ENCODE results near the gene DGKI.

DGKI gene

DNA sequence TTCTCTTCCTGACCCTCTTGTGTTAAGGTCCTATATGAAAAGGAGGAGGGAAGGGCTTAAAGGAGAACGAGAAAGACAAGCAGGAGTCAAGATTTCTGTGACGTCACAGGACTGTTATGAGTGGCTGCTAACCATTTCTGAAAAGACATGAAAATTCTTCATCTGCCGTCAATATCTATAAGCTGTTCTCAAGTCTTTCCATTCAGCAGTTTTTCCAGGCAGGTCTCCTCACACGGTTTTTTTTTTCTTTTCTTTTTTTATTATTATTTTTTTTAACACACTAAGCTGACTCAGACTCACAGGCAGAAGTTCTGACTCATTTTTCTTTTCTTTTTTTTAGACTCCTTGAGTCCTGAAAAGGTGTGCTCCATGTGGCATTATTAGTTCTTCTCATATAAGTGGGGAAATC, 72.0 kb downstream of the DGKI start:
- DNase-seq, result no peak

DNA sequence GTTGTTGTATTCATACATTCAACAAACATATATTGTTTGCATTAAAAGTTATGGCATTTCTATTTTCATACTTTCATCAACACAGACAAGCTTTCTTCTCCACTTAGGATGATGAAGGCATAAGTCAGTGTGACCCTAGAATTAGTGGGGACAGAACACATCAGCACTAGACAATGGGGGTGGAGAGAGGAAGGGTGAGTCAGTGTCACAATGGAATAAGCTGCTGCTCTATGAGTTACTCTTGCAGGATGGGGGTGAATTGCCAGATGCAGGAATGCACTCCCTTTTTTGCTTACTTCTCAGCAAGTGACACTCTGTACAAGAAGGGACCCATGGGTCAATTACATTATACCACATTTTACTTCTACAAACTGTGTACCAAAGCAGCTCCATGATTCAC, 74.0 kb downstream of the DGKI start:
- no peak for DNase-seq

DNA sequence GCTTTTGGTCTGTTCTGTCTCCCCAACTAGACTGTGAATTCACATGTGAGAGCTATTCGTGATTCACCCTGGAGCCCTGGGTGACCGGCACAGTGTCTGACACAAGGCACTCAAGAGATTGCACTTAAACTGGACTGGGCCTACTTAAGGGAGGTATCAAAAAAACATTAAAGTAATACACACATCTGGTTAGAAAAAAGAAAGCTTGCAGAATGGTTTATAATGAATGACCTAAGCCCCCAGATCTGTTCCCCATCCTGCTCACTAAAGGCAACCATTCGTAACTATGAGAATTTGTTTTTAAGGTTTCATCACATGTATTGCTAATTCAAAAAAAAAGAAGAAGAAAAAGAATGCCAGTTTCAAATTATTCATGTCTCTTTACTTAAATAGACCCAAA, 74.5 kb downstream of the DGKI start:
- no peak for DNase-seq

DNA sequence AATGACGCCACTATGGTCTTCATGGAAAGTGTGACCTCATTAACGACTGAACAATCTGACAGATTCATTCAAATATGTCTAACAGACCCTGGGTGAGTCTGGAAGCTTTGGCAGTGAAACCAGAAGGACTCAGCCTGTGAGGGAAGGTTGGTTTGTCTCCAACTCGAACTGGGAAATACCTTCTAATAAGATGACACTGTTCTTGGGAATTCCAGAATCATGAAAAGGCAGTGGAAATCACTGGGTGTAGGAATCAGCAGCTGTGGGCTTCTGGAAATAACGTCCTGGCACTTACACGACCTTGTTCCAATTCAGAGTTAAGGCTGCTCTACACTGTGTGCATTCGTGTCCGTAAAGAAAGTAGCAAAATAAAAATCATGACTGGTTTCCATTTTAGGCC, 75.1 kb downstream of the DGKI start:
- no peak for DNase-seq

DNA sequence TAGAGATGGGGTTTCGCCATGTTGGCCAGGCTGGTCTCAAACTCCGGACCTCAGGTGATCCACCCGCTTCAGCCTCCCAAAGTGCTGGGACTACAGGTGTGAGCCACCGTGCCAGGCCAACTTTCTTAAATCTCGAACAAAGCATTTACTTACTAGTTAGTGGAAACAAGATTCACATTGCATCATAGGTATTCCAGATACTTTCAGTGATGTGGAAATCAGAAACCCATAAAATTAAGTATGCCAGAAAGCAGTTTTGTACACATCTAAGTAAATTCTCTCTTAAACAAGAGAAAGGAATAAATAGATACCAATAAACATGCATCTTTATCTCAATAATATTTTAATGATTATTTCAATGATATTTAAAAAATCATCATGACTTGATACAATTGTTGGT, 75.5 kb downstream of the DGKI start:
- DNase-seq, result no peak

DNA sequence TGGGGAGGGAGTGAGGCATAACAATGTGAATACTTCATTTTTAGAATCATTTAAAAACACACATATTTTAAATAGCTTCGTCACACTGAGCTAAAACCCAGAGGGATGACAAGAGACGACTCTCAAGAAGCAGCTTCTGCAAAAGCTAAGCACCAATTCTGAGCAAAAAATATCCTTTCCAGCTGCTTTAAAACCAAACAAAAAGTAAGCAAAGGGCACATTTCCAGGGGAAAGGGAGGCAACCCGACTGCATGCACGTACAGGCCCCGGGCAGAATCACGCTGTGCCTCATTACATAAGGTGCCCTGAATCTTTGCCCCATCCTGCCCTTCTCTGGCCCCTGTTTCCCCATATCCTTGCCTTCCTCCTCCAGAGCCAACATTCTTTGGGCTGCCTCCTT, 78.4 kb downstream of the DGKI start:
- no peak for DNase-seq

DNA sequence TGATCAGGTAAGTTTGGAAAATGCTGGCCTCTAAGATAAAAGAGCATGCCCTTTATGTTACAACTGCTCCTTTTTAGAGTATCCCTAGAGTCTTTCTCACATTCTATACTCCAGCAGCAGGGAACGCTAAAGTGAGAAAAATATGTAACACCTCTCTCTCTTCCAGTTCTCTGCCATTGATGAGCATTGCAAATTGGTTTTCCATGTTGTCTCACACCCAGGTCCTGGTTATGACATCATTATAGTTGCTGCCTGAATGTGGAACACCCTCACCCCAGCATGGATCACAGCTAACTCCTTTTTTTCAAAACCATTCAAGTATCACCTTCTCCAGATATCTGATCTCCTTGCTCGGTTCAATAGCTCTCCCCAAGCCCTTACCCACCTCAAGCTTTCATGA, 84.4 kb downstream of the DGKI start:
- no peak for DNase-seq

DNA sequence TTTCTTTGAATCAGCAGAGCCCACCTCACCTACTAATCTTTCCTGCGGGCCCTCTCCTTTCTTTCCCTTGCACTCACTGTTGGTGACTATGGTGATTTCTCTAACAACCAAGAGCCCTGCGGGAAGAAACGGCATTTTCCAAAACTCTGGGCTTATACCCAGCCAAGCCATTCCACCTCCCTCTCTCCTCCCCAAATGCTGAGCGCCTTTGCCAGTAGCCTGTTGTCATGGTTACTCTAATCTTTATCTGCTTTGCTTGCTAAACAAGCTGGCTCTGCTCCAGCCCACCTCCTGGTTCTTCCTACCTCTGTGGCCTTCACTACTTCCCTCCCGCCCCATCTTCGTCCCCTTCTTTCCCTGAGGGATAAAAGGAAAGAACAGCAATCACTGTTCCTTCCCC, 86.7 kb downstream of the DGKI start:
- no peak for DNase-seq

DNA sequence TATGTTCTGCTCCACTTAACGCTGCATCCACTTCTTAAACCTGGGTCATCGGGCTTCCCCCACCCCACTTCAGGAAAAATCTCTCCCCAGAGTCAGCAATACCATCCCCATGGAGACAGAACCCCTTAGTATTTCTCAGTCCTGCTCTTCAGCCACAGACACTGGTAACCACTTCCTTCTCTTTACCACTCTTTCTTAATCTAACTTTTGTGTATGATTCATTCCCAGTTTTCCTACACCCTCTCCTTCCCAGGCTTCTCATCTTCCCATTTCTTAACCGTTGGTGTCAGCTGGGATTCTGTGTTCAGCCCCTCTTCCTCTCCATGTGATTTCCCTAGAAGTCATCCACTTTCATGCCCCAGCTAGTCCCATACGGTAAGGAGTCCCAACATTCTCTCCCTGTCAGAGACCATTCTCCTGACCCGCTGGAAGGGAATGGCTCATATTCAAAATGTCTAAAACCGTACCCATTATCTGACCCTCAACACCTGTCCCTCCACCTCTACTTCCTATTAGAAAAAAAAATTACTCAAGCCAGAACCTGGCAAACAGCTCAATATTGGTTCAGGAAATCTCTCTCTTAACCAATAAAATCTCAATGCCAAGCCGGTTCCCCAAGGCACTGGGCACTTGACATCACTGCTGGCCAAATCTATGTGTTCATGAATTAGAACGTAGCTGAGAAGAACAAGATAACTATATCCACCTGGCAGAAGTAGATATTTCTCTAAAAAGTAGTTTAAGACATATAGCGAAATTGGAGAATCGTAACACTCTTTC, 89.4 kb downstream of the DGKI start:
- no peak for DNase-seq

DNA sequence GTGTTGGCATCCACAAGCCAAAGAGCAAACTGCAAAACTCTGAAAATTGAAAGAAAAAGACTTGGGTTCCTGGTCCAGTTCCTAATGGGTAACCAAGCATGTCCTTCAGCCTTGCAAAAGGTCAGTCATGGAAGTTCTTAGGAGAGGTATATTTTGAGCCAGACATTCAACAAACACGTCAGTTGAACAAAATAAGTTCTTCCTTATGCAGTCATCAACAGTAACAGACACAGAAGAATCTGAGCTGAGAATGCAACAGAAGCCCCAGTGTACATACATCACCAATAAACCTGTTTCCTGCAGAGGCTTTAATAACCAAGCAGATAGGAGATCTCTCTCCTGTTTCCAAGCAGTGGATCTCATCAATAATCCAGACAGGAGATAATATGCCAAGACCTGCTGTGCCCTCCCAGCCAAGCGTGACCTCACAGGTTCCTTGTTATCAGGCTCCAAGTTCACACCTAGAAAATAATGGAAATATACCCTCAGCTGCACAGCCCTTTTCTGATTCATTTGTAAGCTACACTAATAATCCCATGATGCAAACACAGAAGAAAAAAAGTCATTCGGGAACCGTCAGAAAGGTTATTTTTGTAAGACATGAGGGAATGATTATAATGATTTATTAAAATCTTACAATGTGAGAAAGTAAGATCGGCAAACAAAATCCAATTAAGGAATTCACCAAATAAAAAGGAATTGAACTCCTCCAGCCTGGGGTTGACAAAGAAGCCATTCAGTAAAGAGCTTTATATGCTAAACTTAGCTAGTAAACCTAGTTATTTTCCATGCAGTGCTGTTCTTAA, 90.7 kb downstream of the DGKI start:
- no peak for DNase-seq

DNA sequence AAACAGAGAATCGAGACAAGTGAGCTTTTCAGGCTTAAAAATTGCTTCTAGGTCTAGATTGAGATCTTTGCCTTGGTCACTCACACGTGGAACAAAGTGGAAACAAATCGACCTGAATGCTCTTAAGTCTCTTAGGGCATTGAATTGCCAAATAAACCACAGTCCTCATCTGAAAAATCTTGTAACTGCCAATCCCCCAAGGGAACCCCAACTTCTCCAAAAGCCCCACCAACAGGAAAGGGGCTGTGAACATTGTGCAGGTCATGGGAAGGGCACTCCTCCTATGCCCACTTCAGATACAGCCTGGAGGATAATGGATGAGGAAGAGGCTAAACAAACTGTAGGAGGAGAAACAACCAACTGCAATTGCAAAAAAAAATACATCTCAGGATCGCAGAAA, 91.3 kb downstream of the DGKI start:
- DNase-seq, result no peak

DNA sequence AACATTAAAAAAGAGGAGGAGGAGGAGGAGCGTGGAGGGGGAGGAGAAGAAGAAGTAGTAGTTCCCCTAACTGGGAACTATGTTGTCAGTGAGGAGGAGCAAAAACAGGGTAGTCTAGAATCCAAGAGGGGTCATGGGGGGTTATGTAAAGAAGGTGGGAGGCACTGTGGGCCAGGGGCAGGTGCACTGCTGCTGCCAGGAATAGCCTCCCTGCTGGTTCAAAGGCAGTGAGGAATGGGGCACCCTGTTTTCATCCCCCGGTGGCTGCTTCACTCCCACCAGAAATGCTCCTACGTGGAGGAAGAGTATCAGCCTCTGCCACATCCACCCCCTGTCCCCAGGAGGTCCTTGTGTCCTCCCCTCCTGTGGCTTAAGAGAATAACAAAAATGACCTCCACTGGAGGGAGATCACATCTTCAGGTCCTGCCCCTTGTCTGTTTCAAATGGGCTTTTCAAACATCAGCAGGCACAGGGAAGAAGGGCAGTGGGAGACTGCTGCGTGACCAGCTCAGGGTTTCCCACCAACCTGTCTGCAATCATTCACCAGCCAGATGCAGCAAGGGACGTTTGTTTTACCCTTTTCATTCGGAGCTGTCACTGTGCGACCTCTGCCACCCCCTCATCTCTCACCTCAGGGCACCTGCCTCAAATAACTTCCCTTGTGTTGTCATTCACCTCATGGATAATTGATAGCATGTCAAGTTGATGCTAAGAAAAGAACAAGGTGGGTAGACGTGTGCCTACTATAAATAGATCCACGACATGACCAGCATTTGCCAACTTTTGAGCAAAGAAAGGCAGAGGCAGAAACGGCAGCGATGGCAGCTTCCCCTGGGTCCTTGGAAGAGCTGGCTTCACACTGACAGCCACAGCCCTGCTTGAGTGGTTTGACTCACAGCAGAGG, 92.6 kb downstream of the DGKI start:
- no peak for DNase-seq

DNA sequence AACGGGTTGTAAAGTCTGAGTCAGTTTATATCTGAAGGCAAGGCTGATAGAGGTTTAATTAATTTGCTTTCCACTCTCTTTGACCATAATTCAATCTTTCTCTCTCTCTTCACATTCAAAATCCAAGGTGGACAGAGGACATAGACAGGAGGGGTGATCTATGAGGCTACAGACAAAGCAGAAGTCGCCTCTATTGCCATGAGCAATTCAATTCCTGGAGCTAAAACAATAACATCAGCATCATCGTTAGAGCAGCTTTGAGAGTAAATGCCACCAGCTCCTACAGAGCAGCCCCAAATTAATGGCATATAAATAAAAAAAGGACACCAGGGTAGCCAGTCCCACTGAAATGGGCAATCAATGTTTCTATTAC, 93.2 kb downstream of the DGKI start:
- DNase-seq, result no peak

DNA sequence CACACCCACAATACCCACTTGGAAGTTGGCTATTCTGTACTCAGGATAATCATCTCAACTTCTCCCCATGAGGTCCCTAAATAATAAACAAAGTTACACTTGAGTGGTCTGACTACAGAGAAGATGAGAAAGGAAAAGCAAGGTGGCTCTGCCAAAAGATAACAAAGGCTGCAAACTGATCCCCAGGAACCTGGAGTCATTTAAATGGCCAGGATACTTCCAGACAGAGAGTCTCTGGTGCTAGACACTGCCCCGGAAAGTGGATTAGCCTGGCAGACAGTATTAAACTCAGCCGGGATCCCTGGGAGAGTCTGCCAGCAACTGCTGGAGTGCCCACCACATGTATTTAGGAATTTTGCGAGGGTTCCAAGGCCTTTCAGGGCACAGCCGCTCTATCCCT, 93.7 kb downstream of the DGKI start:
- DNase-seq, result no peak

DNA sequence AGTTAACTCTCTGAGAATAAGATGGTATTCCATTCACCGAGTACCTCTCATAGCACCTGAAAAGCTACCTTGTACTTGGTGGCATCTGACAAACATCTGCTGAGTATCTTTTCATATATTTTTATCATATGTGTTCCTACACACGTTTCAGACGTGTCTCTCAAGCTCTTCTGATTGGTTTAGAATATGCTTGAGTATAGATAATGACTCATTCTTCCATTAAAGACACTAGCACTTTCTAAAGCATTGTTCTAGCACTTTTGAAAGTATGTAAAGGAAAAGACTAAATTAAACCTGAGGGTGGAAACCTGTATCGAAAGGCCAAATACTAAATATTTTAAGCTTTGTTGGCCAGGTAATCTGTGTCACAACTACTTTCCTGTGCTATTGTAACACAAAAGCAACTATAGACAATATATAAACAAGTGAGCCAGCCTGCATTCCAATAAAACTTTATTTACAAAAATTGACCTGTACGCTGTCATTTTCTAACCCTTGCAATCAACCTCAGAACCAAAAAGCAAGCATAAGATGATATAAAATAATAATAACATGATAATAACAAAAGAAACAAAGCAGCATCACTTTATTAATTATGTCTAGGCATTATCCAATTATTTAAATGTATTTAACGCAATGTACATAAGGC, 95.3 kb downstream of the DGKI start:
- DNase-seq, result no peak

DNA sequence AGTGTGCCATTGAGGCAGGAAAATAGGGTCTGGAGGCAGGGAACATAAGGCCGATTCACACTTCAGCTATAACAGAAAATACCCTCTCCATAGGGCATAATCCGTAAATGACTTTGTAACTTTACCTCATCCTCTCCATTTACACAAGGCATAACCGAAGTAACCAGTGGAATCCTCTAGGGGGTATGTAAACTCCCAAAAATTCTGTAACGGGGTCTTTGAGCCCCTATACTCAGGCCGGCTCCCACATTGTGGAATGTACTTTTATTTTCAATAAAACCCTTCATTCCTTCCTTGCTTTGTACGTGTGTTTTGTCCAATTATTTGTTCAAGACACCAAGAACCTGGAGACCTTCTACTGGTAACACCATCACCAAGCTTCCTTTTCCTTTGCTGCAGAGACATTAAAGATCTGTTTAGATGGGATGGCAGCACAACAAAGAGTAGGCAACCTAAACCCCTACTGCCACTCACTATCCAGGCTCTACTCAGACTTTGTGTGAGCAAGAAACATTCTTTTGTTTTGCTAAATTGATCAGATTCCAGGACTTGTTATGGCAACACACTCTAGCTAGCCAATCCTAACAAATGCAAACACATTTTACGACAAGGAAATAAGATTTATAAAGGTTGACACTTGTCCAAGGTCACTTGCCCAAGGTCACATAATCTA, 99.3 kb downstream of the DGKI start:
- no peak for DNase-seq

DNA sequence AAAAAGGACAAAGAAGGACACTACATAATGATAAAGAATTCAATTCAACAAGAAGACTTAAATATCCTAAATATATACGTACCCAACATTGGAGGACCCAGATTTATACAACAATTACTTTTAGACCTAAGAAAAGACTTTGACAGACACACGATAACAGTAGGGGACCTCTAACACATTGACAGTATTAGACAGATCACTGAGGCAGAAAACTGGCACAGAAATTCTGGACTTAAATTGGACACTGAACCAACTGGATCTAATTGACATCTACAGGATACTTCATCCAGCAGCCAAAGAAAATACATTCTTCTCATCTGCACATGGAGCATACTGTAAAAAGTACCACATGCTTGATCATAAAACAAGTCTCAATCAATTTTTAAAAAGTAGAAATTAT, 103.8 kb downstream of the DGKI start:
- DNase-seq, result no peak

DNA sequence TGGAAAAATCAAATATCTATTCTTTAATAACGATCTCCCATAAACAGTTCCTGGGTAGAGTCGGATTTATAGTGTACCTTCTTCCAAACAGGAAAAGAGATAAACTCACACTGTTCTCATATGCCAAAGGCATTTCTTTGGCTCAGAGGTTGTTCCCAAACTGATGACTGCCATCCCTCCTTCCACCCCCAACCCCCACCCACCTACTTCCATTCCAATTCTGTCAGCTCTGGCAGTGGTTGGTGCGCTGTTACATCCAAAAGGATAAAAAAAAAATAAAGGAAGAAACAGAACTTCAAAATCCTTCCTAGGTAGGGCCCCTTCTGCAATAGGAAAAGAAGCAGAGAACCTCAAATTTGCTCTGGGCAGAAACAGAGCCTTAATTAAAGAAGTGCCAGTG, 104.7 kb downstream of the DGKI start:
- no peak for DNase-seq

DNA sequence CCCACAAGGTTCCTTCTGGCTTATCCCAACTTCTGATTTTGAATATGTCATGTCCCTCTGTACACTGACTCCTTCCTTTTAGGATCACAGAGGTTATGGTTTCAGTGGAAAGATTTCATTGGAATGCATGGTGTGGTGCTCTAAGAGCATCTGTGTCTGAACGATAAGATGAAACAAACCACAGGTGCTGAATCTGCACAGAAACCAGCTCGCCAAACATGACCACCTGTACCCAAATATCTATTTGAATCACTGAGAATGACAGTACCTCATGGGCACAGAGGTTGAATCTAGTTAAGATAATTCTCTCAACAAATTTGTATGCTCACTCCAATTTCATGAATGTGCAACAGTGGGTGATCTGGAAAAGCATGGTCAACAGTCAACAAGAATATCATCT, 105.3 kb downstream of the DGKI start:
- no peak for DNase-seq

DNA sequence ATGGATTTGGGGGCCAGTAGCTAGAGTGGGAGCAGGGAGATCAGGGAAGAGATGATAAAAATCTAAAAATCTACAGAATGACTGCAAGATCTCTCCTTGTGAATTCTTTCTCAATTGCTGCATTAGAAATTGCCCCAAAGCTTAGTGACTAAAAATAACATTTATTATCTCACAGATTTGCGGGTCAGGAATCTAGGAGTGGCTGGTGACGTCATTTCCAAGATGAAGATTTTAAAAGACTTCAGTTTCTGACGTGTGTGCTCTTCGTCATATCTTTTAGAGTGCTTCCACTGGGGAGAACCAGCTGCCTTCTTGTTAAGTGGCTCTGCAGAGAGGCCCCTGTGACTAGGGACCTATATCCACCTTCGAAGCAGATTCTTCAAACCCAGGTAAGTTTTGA, 112.6 kb downstream of the DGKI start:
- DNase-seq, result no peak

DNA sequence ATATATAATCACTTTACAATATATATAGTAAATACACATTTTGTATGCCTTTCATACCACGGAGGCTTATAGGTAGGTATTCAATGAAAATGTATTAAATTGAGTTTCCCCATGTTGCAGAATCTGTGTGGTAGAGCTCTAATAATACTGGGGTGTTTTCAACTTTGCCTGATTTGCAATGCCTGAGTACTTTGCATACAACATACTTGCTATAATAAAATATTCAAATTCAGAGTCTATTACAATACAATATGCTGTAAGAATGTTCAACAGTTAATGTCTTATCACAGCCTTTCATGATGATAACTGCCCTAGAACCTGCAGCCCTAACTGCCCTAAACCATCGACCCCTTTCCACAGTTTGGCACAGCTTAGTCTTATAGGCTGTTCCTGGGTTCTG, 114.6 kb downstream of the DGKI start:
- no peak for DNase-seq

DNA sequence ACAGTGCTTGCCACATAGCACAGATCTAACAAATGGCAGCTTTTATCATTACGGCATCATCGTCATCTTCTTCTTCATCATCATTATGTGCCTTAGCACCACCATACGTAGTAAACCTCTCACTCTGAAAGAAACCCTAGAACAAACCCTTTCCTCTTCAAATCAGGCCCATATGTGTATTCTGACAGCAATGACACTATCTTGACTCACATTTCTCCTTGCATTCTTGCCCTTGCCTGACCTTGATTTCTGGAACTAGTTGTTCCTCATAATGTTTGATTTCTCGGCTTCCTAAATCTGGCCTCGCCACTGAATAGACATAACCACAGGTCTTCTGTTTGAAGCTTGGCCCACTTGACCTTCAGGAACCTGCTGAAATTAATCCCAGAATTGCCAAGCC, 115.3 kb downstream of the DGKI start:
- DNase-seq, result no peak

DNA sequence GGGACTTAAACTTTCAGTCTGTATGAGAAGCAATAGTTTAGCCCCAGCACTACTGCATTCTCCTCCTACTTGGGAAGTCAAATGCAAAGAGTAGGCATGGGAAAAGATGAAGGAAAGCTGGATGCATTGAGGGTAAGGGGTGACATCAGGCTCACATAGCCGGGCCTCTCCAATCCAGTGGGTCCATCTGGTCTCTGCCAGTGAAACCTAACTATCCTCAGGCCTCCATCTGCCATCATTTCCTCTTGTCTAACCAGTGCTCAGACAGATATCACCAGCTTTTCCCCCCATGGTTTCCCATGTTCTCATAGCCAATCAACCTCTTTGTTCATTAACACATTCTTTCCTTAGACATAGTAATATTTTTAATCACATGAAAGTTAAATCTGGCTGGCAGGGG, 118.3 kb downstream of the DGKI start:
- DNase-seq, result no peak

All from DMS153 (cell line).